Natural killer cell (primary cell): Measurements from ENCODE around the gene RPP14. TPM values are rescaled to one million over a fixed set of nuclear protein-coding genes. Genes with fewer than 3 reads are reported as not detected.

Experiments used
- ATAC-seq, 3 donors: fragments of 150-1000 bp in 2 of 3; fragments of 200-7000 bp in 1 of 3; cut with Tn5 transposase; 1 replicate in 1 of 3; 2 replicates in 2 of 3; pipeline ENCODE4 v1.10.0; 2021; ENCODE audit warnings: mild to moderate bottlenecking in 2 of 3, moderate library complexity in 2 of 3
- DNase-seq, 2 donors: peaks; one replicate each; pipeline versions ENCODE4 v3.0.0 to v3.0.0-alpha.2; 2013 to 2021; ENCODE audit warnings: mixed read lengths in 1 of 2
- H3K27ac ChIP-seq: one replicate; pipeline ENCODE4 v1.5.1; 2013; ENCODE audit warnings: mild to moderate bottlenecking, low read length
- H3K27me3 ChIP-seq: one replicate; pipeline ENCODE4 v1.6.1; 2013; ENCODE audit warnings: low read length; ENCODE audit not compliant: control insufficient read depth, insufficient read depth
- H3K36me3 ChIP-seq: one replicate; pipeline ENCODE4 v1.6.1; 2013; ENCODE audit warnings: low read length; ENCODE audit not compliant: control insufficient read depth, insufficient read depth
- H3K4me1 ChIP-seq: one replicate; pipeline ENCODE4 v1.6.1; 2013; ENCODE audit warnings: low read length; ENCODE audit not compliant: control insufficient read depth, insufficient read depth
- H3K4me3 ChIP-seq: one replicate; pipeline ENCODE4 v1.5.1; 2013; ENCODE audit warnings: low read length
- H3K9me3 ChIP-seq: one replicate; pipeline ENCODE4 v1.6.1; 2013; ENCODE audit warnings: low read length; ENCODE audit not compliant: control insufficient read depth, insufficient read depth
- H3K27ac Mint-ChIP-seq, 2 donors: one replicate each; pipeline ENCODE4 v1.8.0; 2022; ENCODE audit warnings: mild to moderate bottlenecking in 2 of 2, mixed read lengths in 2 of 2, moderate library complexity in 1 of 2
- H3K27me3 Mint-ChIP-seq, 2 donors: one replicate each; pipeline ENCODE4 v1.8.0; 2022; ENCODE audit warnings: low read depth in 2 of 2, mixed read lengths in 2 of 2
- H3K36me3 Mint-ChIP-seq: one replicate; pipeline ENCODE4 v1.8.0; 2022; ENCODE audit warnings: mixed read lengths
- H3K4me1 Mint-ChIP-seq, 2 donors: one replicate each; pipeline ENCODE4 v1.8.0; 2022; ENCODE audit warnings: mixed read lengths in 2 of 2
- H3K4me3 Mint-ChIP-seq: one replicate; pipeline ENCODE4 v1.8.0; 2022; ENCODE audit warnings: mild to moderate bottlenecking, moderate library complexity, mixed read lengths
- H3K9me3 Mint-ChIP-seq, 2 donors: one replicate each; pipeline ENCODE4 v1.8.0; 2022; ENCODE audit warnings: mixed read lengths in 2 of 2
- WGBS: methylation state at CpG from one replicate; pipeline ENCODE4 v1.1.7; 2013; ENCODE audit warnings: missing lambda C conversion rate; ENCODE audit not compliant: insufficient coverage; 5-methylcytosine and 5-hydroxymethylcytosine counted together
- intact Hi-C: fragments of 100-400 bp; cut with micrococcal nuclease; formaldehyde crosslinking; loops from one replicate; pipeline ENCODE4 v1.14.2; 2022
- total RNA-seq, 4 donors: library from RNA; stranded (reverse); fragments of 120-200 nt in 1 of 4; gene quantifications; one replicate each; pipeline versions ENCODE4 v1.2.3 to v1.2.4, GENCODE V29; 2013 to 2022
- TF ChIP-seq, protein P1 (sequence below): fragments of 200-600 bp; IDR thresholded peaks from one replicate; pipeline ENCODE4 v1.8.0; 2022; ENCODE audit warnings: antibody characterized with exemption

RPP14 gene
- total RNA-seq, 3 donors from 2014 or later (not counting 1 experiment from before 2014, with no cell fraction given): 13.1 to 18.8 (median 17.0) TPM

DNA sequence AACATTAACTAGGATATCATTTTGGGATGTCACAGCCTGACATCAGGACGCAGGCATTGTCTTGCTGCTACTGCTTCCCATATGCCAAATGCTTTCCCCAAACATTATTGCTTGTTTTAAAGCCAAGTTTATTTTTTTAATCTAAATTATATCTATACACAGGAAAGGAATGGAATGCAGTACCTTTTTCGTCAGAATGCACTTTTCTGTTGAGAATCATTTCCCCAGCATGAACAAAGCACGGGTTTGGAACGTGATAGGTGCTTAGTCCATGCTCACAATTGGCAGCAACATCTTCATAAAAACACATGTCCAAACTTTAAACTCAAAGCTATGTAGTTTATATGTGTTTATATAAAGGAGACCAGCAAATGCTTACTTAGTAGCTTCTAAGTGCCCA lies 52.8 kb downstream of the RPP14 start:
- TF ChIP-seq, protein P1, sequence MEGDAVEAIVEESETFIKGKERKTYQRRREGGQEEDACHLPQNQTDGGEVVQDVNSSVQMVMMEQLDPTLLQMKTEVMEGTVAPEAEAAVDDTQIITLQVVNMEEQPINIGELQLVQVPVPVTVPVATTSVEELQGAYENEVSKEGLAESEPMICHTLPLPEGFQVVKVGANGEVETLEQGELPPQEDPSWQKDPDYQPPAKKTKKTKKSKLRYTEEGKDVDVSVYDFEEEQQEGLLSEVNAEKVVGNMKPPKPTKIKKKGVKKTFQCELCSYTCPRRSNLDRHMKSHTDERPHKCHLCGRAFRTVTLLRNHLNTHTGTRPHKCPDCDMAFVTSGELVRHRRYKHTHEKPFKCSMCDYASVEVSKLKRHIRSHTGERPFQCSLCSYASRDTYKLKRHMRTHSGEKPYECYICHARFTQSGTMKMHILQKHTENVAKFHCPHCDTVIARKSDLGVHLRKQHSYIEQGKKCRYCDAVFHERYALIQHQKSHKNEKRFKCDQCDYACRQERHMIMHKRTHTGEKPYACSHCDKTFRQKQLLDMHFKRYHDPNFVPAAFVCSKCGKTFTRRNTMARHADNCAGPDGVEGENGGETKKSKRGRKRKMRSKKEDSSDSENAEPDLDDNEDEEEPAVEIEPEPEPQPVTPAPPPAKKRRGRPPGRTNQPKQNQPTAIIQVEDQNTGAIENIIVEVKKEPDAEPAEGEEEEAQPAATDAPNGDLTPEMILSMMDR: no peak
- Mint-ChIP-seq H3K9me3 (no peaks in the 10 kb centered on the region), H3K27ac (peak overlapping the region in 1 of 2 donors; percentile 65), H3K4me3 (no peak overlapping the region), H3K36me3 (no peaks in the 10 kb centered on the region), H3K4me1 (peaks cover 50 to 57% of the 10 kb centered on the region in 2 donors), H3K27me3 (no peaks in the 10 kb centered on the region)
- H3K4me1 ChIP-seq: peaks cover 35% of the 10 kb centered on the region
- H3K4me3 ChIP-seq: no peak overlapping the region
- no peaks in the 10 kb centered on the region for H3K9me3 ChIP-seq
- H3K36me3 ChIP-seq: no peaks in the 10 kb centered on the region
- no peaks in the 10 kb centered on the region for H3K27me3 ChIP-seq
- intact Hi-C loops: no loop called here
- WGBS: 98% methylated on average over 4 of the region's 4 CpGs
- H3K27ac ChIP-seq: no peak overlapping the region
- no peak for ATAC-seq
- no peak for DNase-seq

DNA sequence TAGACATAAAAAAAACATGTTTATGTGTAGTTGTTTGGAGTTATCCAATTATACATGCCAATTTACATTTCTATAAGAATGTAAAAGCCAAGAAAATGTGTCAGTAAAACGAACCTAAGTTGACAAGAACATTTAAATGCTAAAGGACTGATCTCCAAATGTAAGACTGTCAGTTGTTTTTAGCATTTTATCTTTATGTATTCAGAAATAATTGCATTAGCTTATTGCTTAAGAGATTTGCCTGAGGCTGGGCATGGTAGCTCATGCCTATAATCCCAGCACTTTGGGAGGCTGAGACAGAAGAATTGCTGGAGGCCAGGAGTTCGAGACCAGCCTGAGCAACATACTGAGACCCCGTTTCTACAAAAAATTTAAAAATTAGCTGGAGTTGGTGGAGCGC lies 53.6 kb downstream of the RPP14 start:
- no peak for ATAC-seq
- Histone ChIP-seq H3K4me3 (no peak overlapping the region), H3K9me3 (no peaks in the 10 kb centered on the region), H3K27me3 (no peaks in the 10 kb centered on the region), H3K4me1 (peaks cover 27% of the 10 kb centered on the region), H3K36me3 (no peaks in the 10 kb centered on the region), H3K27ac (no peak overlapping the region)
- no peaks in the 10 kb centered on the region for H3K9me3 Mint-ChIP-seq
- H3K4me1 Mint-ChIP-seq: peaks cover 47 to 52% of the 10 kb centered on the region in 2 donors
- H3K27ac Mint-ChIP-seq: no peak overlapping the region
- intact Hi-C loops: no loop called here
- H3K36me3 Mint-ChIP-seq: no peaks in the 10 kb centered on the region
- 95% methylated on average over 4 of the region's 4 CpGs for WGBS
- H3K27me3 Mint-ChIP-seq: no peaks in the 10 kb centered on the region
- DNase-seq: no peak
- TF ChIP-seq, protein P1: no peak
- no peak overlapping the region for H3K4me3 Mint-ChIP-seq

DNA sequence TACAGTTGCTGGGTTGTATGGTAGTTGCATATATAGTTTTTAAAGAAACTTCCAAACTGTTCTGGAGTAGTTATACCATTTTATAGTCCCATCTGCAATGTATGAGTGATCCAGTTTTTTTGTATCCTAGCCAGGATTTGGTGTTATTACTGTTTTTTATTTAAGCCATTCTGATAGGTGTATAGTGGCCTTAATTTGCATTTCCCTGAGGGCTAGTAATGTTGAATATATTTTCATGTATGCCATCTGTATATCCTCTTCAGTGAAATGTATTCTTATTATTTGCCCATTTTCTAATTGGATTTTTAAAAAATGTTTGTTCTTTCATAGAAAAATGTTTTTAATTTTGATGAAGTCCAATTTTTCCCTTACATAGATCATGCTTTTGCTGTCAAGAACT lies 55.8 kb downstream of the RPP14 start:
- TF ChIP-seq, protein P1: no peak
- H3K9me3 ChIP-seq: no peaks in the 10 kb centered on the region
- Mint-ChIP-seq H3K27me3 (no peaks in the 10 kb centered on the region), H3K9me3 (no peaks in the 10 kb centered on the region), H3K27ac (peak overlapping the region in 1 of 2 donors; percentile 45), H3K36me3 (no peaks in the 10 kb centered on the region), H3K4me3 (no peak overlapping the region), H3K4me1 (peaks cover 43 to 59% of the 10 kb centered on the region in 2 donors)
- no peaks in the 10 kb centered on the region for H3K27me3 ChIP-seq
- H3K27ac ChIP-seq: no peak overlapping the region
- no peak overlapping the region for H3K4me3 ChIP-seq
- H3K36me3 ChIP-seq: no peaks in the 10 kb centered on the region
- H3K4me1 ChIP-seq: peaks cover 8% of the 10 kb centered on the region
- ATAC-seq: no peak
- intact Hi-C loops: no loop called here
- no peak for DNase-seq

DNA sequence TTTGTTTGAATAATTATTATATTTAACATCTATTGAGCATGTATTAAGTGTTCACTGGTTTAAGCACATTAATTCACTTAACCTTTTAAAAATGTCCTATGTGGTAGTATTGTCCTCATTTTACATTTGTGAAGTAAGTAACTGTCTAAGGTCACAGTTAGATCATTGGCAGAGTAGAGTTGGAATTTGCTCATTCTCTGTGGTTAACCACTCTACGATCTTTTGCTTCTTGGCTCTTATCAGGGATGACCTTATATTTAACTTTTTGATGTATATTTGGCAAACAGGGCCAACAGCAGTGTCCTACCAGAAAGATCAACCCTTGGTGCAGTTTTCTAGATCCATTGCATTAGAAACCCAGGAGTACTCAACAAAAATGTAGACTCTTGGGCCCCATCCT lies 60.7 kb downstream of the RPP14 start:
- H3K27ac Mint-ChIP-seq: peak overlapping the region; percentile 4 to 8

More for the DNA sequence above, 60.7 kb downstream of the RPP14 start:
- Mint-ChIP-seq H3K36me3 (no peaks in the 10 kb centered on the region), H3K4me3 (no peak overlapping the region), H3K27me3 (no peaks in the 10 kb centered on the region), H3K4me1 (peaks cover 22 to 38% of the 10 kb centered on the region in 2 donors), H3K9me3 (no peaks in the 10 kb centered on the region)
- Histone ChIP-seq H3K4me1 (no peaks in the 10 kb centered on the region), H3K27me3 (no peaks in the 10 kb centered on the region), H3K36me3 (peaks cover 9% of the 10 kb centered on the region), H3K9me3 (no peaks in the 10 kb centered on the region), H3K4me3 (no peak overlapping the region), H3K27ac (no peak overlapping the region)
- no peak for DNase-seq
- intact Hi-C loops: no loop called here
- WGBS: 40% methylated on average over 1 of the region's 1 CpG
- TF ChIP-seq, protein P1: no peak
- no peak for ATAC-seq
